HEK293 (cell line): Measurements from ENCODE around the gene STK38.

Source experiments
- CTCF ChIA-PET: fragments of 350-600 bp; formaldehyde crosslinking; extraction: SDS; loops from one replicate; lab custom pipeline; 2021; ENCODE audit warnings: antibody characterized with exemption; lab: Yijun Ruan, JAX
- POLR2A ChIA-PET: fragments of 300-600 bp; formaldehyde crosslinking; extraction: SDS; loops from one replicate; lab custom pipeline; 2020; ENCODE audit warnings: antibody characterized with exemption, inconsistent platforms; lab: Yijun Ruan, JAX
- H3K27ac ChIP-seq: fragments of 200-500 bp; sonication (Bioruptor generic); 2 replicates; pipeline ENCODE4 v1.5.1; 2014; ENCODE audit warnings: low read depth, low read length, control low read depth, inconsistent platforms; ENCODE audit errors: extremely low read depth
- H3K36me3 ChIP-seq, 2 experiments: fragments of 200-500 bp in 1 of 2; sonication (Bioruptor generic) in 1 of 2; 1 replicate in 1 of 2; 2 replicates in 1 of 2; pipeline ENCODE4 v1.5.1; 2014 to 2017; ENCODE audit warnings: inconsistent platforms in 2 of 2, low read length in 2 of 2; ENCODE audit not compliant: control insufficient read depth in 2 of 2, insufficient read depth in 1 of 2
- H3K4me1 ChIP-seq: fragments of 200-500 bp; sonication (Bioruptor generic); 2 replicates; pipeline ENCODE4 v1.5.1; 2014; ENCODE audit warnings: mild to moderate bottlenecking, low read length, inconsistent platforms; ENCODE audit not compliant: control insufficient read depth, insufficient read depth
- H3K4me3 ChIP-seq: 2 replicates; pipeline ENCODE4 v1.5.1; 2011; ENCODE audit warnings: low read depth, mild to moderate bottlenecking, control low read depth, low read length, moderate library complexity
- H3K9me3 ChIP-seq: fragments of 200-500 bp; sonication (Bioruptor generic); 2 replicates; pipeline ENCODE4 v1.5.1; 2014; ENCODE audit warnings: low read depth, low read length, inconsistent platforms; ENCODE audit not compliant: control insufficient read depth, insufficient read depth
- HOXC10 ChIP-seq: sonication (generic); formaldehyde crosslinking; IDR thresholded peaks from 2 replicates; pipeline ENCODE4 v1.8.1; 2023; ENCODE audit warnings: mild to moderate bottlenecking, missing genetic modification reagents
- KLF10 ChIP-seq: fragments of 450-650 bp; IDR thresholded peaks from 2 replicates; pipeline ENCODE4 v1.5.1; 2018; ENCODE audit warnings: missing biosample characterization, mild to moderate bottlenecking, missing genetic modification characterization
- PBX3 ChIP-seq: sonication (generic); formaldehyde crosslinking; IDR thresholded peaks from 2 replicates; pipeline ENCODE4 v1.8.1; 2022; ENCODE audit warnings: mild to moderate bottlenecking, moderate library complexity, missing genetic modification reagents
- PRDM2 ChIP-seq: fragments of 450-650 bp; formaldehyde crosslinking; IDR thresholded peaks from 2 replicates; pipeline ENCODE4 v1.5.1; 2016; ENCODE audit warnings: missing biosample characterization, missing genetic modification characterization, borderline replicate concordance
- PRDM6 ChIP-seq: fragments of 450-650 bp; formaldehyde crosslinking; IDR thresholded peaks from 2 replicates; pipeline ENCODE4 v1.5.1; 2017; ENCODE audit warnings: missing biosample characterization, missing genetic modification characterization
- SALL2 ChIP-seq: fragments of 450-650 bp; formaldehyde crosslinking; IDR thresholded peaks from 2 replicates; pipeline ENCODE4 v1.5.0; 2017; ENCODE audit warnings: missing biosample characterization, mild to moderate bottlenecking, missing genetic modification characterization, borderline replicate concordance
- TSHZ1 ChIP-seq: fragments of 450-650 bp; formaldehyde crosslinking; IDR thresholded peaks from 2 replicates; pipeline ENCODE4 v1.5.1; 2016; ENCODE audit warnings: missing biosample characterization, missing genetic modification characterization, borderline replicate concordance
- ZBTB7A ChIP-seq: fragments of 450-650 bp; formaldehyde crosslinking; IDR thresholded peaks from 2 replicates; pipeline ENCODE4 v1.5.1; 2016; ENCODE audit warnings: low read depth, missing biosample characterization, missing genetic modification characterization
- ZNF140 ChIP-seq: fragments of 450-650 bp; formaldehyde crosslinking; IDR thresholded peaks from 2 replicates; pipeline ENCODE4 v1.5.1; 2016; ENCODE audit warnings: missing biosample characterization, missing genetic modification characterization
- ZNF16 ChIP-seq: fragments of 450-650 bp; formaldehyde crosslinking; IDR thresholded peaks from 2 replicates; pipeline ENCODE4 v1.5.1; 2016; ENCODE audit warnings: low read depth, missing biosample characterization, missing genetic modification characterization
- ZNF266 ChIP-seq: fragments of 450-650 bp; formaldehyde crosslinking; IDR thresholded peaks from 2 replicates; pipeline ENCODE4 v1.5.1; 2016; ENCODE audit warnings: missing biosample characterization, missing genetic modification characterization, low read depth
- ZNF416 ChIP-seq: fragments of 450-650 bp; formaldehyde crosslinking; IDR thresholded peaks from 2 replicates; pipeline ENCODE4 v1.5.1; 2016; ENCODE audit warnings: missing biosample characterization, missing genetic modification characterization
- ZNF423 ChIP-seq: fragments of 450-650 bp; formaldehyde crosslinking; IDR thresholded peaks from 2 replicates; pipeline ENCODE4 v1.5.1; 2016; ENCODE audit warnings: missing biosample characterization, missing genetic modification characterization
- ZNF433 ChIP-seq: fragments of 450-650 bp; formaldehyde crosslinking; IDR thresholded peaks from 2 replicates; pipeline ENCODE4 v1.5.1; 2016; ENCODE audit warnings: missing biosample characterization, missing genetic modification characterization, low read depth
- ZNF768 ChIP-seq: fragments of 450-650 bp; formaldehyde crosslinking; IDR thresholded peaks from 2 replicates; pipeline ENCODE4 v1.5.1; 2018; ENCODE audit warnings: missing biosample characterization, mild to moderate bottlenecking, missing genetic modification characterization
- ZNF791 ChIP-seq: fragments of 450-650 bp; formaldehyde crosslinking; IDR thresholded peaks from 2 replicates; pipeline ENCODE4 v1.5.1; 2016; ENCODE audit warnings: missing biosample characterization, missing genetic modification characterization

Gene STK38

GRCh38 chr6:36510365-36510764 lies 36.9 kb downstream of the STK38 start (continued):
- TF ChIP-seq TSHZ1 (tag by site-specific recombination): no peak
- no peak for TF ChIP-seq ZNF423 (tag by site-specific recombination)
- TF ChIP-seq SALL2 (tag by site-specific recombination): no peak
- no peak for TF ChIP-seq ZNF433
- TF ChIP-seq ZNF140 (tag by site-specific recombination): no peak

GRCh38 chr6:36508532-36508931 lies 38.7 kb downstream of the STK38 start:
- no peak for TF ChIP-seq ZNF16 (tag by site-specific recombination)
- TF ChIP-seq PBX3: 0 out of 2 replicates have a peak, but pooled peaks have one; percentile 24
- CTCF ChIA-PET: interaction anchor here (0.5 to 0.7 kb wide), 2 partner anchors 214 to 313 kb away, joined by 3 to 4 read pairs; no protein-coding TSS in a partner anchor
- Histone ChIP-seq H3K27ac (no peak overlapping the region), H3K4me3 (no peak overlapping the region), H3K36me3 (peaks cover 15 to 55% of the 10 kb centered on the region in 2 experiments), H3K4me1 (no peaks in the 10 kb centered on the region), H3K9me3 (no peaks in the 10 kb centered on the region)
- POLR2A ChIA-PET: no interaction called here

- ChIA-PET CTCF (no interaction called here), POLR2A (no interaction called here)
- TF ChIP-seq HOXC10 (CRISPR knock-in tag) (no peak), ZNF16 (tag by site-specific recombination) (no peak), ZNF416 (tag by site-specific recombination) (no peak), ZNF791 (tag by site-specific recombination) (no peak)
- no peaks in the 10 kb centered on the region for H3K4me1 ChIP-seq
- no peaks in the 10 kb centered on the region for H3K9me3 ChIP-seq
- H3K4me3 ChIP-seq: no peak overlapping the region
- H3K27ac ChIP-seq: no peak overlapping the region
- H3K36me3 ChIP-seq: peaks cover 26 to 51% of the 10 kb centered on the region in 2 experiments
Observed at GRCh38 chr6:36506611-36507010, 40.7 kb downstream of the STK38 start.

- ChIA-PET CTCF (interaction anchor here (0.7 kb wide), 1 partner anchor 204 kb away, joined by 3 read pairs; no protein-coding TSS in a partner anchor), POLR2A (no interaction called here)
- Histone ChIP-seq H3K9me3 (no peaks in the 10 kb centered on the region), H3K4me1 (no peaks in the 10 kb centered on the region), H3K4me3 (no peak overlapping the region), H3K27ac (no peak overlapping the region), H3K36me3 (peaks cover 21 to 49% of the 10 kb centered on the region in 2 experiments)
- TF ChIP-seq ZNF768 (tag by site-specific recombination): no peak
- TF ChIP-seq ZNF433: no peak
- TF ChIP-seq PRDM2 (tag by site-specific recombination): no peak
- TF ChIP-seq PRDM6 (tag by site-specific recombination): no peak
- no peak for TF ChIP-seq ZNF266 (tag by site-specific recombination)
- no peak for TF ChIP-seq ZBTB7A (tag by site-specific recombination)
- no peak for TF ChIP-seq KLF10 (tag by site-specific recombination)
Observed at GRCh38 chr6:36505744-36506534, 41.3 kb downstream of the STK38 start.
